Activated gamma-delta T cell treated with anti-CD3 and anti-CD28 coated beads, Interleukin-2, amount 50 U/mL, for 16 hours (primary cell): Measurements from ENCODE around the gene OR14A2.
"Not testable (repeated sequence)": the region's sequence is repeated elsewhere in the genome, so short reads cannot be mapped to it uniquely, and the experiment has no call there.

Experiments used
- DNase-seq: peaks from one replicate; pipeline ENCODE4 v3.0.0-alpha.2; 2020; ENCODE audit warnings: low read depth

OR14A2 gene

GRCh38 chr1:247748041-247748440, at the start of gene OR14A2:
Gene OR14A2 (minus strand): TSS chr1:247748141.
- no peak for DNase-seq

- no peak for DNase-seq
Observed at GRCh38 chr1:247797518-247797917, 49.6 kb upstream of the OR14A2 start.

GRCh38 chr1:247769603-247770002, 21.7 kb upstream of the OR14A2 start:
- DNase-seq = no peak

- DNase-seq = no peak
Observed at GRCh38 chr1:247760456-247760855, 12.5 kb upstream of the OR14A2 start, which contains the start of gene OR1C1. Gene OR1C1 (minus strand): TSS chr1:247760556. CDS start chr1:247758406, 2,150 bp downstream.

- not testable (repeated sequence) for DNase-seq
Observed at GRCh38 chr1:247754311-247754710, 6.4 kb upstream of the OR14A2 start.

GRCh38 chr1:247749870-247750269, 1.9 kb upstream of the OR14A2 start:
- DNase-seq = no peak

GRCh38 chr1:247747616-247748015, 325 bp downstream of the OR14A2 start:
- DNase-seq = no peak

GRCh38 chr1:247746391-247746935, 1.5 kb downstream of the OR14A2 start:
- no peak for DNase-seq

- not testable (repeated sequence) for DNase-seq
Observed at GRCh38 chr1:247742215-247742760, 5.7 kb downstream of the OR14A2 start.

GRCh38 chr1:247741756-247742155, 6.2 kb downstream of the OR14A2 start:
- no peak for DNase-seq

- no peak for DNase-seq
Observed at GRCh38 chr1:247740721-247741120, 7.2 kb downstream of the OR14A2 start.

- no peak for DNase-seq
Observed at GRCh38 chr1:247738315-247738714, 9.6 kb downstream of the OR14A2 start, which contains the start of gene OR14K1. Gene OR14K1 (plus strand): TSS chr1:247738615. CDS start chr1:247738615, 0 bp downstream.

- no peak for DNase-seq
Observed at GRCh38 chr1:247721222-247721621, 26.7 kb downstream of the OR14A2 start.

GRCh38 chr1:247716546-247716945, 31.4 kb downstream of the OR14A2 start, which contains the start of gene OR6F1:
Gene OR6F1 (minus strand): TSS chr1:247716646. CDS start chr1:247712755, 3,891 bp downstream.
- no peak for DNase-seq

GRCh38 chr1:247713753-247714152, 34.2 kb downstream of the OR14A2 start:
- no peak for DNase-seq

- not testable (repeated sequence) for DNase-seq
Observed at GRCh38 chr1:247710681-247711080, 37.3 kb downstream of the OR14A2 start.

- no peak for DNase-seq
Observed at GRCh38 chr1:247701338-247701737, 46.6 kb downstream of the OR14A2 start.

- DNase-seq = no peak
Observed at GRCh38 chr1:247681288-247681897, 66.5 kb downstream of the OR14A2 start.

- no peak for DNase-seq
Observed at GRCh38 chr1:247680171-247680570, 67.8 kb downstream of the OR14A2 start.

- DNase-seq = no peak
Observed at GRCh38 chr1:247679639-247680038, 68.3 kb downstream of the OR14A2 start, which contains the start of gene OR13G1. Gene OR13G1 (minus strand): TSS chr1:247679739. CDS start chr1:247673041, 6,698 bp downstream.
